GM12864 (cell line): Measurements from ENCODE around the gene USP47.

Experiments
- DNase-seq: peaks from one replicate; pipeline ENCODE4 v3.0.0-alpha.2; 2011; ENCODE audit warnings: low read depth
- H3K4me3 ChIP-seq: 2 replicates; pipeline ENCODE4 v1.5.1; 2011; ENCODE audit warnings: mild to moderate bottlenecking, low read depth, low read length, control low read depth
- TF ChIP-seq, protein P1 (sequence below): IDR thresholded peaks from 2 replicates; pipeline ENCODE4 v1.5.1; 2011; ENCODE audit warnings: low read depth, mild to moderate bottlenecking, moderate library complexity, low read length, control low read depth, inconsistent platforms; ENCODE audit errors: missing control alignments

Gene USP47

DNA sequence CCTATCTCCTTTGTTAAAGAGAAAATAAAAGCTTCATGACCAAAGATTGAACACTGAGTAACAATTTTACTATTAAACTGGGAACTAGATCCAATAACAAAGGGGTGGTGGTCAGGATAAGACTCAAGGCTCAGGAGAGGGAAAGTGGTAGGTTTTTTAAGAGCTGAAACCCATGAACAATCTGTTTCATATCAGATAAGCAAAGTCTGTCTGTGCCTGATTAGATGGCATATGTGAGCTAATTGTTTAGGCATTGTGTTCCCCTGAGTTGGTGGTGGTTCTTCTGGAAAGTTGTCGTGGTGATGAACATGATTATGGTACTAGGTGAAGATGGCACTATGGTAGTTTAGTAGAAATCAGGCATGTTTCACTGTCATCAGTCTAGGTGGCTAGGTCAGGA lies 24.4 kb downstream of the USP47 start:
- no peak for DNase-seq
- TF ChIP-seq, protein P1, sequence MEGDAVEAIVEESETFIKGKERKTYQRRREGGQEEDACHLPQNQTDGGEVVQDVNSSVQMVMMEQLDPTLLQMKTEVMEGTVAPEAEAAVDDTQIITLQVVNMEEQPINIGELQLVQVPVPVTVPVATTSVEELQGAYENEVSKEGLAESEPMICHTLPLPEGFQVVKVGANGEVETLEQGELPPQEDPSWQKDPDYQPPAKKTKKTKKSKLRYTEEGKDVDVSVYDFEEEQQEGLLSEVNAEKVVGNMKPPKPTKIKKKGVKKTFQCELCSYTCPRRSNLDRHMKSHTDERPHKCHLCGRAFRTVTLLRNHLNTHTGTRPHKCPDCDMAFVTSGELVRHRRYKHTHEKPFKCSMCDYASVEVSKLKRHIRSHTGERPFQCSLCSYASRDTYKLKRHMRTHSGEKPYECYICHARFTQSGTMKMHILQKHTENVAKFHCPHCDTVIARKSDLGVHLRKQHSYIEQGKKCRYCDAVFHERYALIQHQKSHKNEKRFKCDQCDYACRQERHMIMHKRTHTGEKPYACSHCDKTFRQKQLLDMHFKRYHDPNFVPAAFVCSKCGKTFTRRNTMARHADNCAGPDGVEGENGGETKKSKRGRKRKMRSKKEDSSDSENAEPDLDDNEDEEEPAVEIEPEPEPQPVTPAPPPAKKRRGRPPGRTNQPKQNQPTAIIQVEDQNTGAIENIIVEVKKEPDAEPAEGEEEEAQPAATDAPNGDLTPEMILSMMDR, result no peak
- H3K4me3 ChIP-seq, result no peak overlapping the region

DNA sequence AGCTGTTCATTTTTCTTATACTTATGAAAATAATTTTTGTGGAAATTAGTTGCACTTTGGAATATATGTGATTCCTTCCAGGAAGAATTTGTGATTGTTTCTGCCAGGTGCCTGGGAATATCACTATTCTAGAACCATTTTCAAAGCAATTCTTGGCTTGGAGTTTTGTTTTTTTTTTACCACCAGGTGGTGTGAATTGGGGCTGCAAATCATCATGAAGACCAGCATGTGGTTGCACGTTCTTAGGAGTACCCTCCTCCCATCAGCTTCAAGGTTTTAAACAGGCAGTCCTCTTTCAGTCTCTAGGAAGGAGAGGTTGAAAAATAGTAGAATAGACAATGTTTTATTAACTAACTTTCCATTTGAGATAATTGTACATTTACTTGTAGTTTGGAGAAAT lies 25.9 kb downstream of the USP47 start:
- H3K4me3 ChIP-seq, result no peak overlapping the region
- DNase-seq, result no peak
- TF ChIP-seq, protein P1, result no peak

DNA sequence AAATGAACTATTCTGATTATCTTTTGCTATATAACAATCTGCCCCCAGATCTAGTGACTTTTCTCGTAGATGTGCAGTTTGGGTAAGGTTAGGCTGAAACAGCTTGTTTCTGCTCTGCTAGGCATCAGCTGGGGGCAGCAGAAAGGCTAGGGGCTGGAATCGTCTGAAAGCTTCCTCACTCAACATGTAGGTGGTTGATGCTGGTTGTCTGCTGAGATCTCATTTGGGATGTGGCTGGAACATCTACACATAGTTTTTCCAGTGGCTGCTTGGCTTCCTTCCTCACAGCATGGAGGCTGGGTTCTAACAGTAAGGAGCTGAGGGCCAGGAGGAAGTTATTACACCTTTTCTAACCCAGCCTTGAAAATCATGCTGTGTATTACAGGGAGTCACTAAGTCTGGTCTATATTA lies 30.2 kb downstream of the USP47 start:
- DNase-seq, result no peak
- TF ChIP-seq, protein P1, result no peak
- no peak overlapping the region for H3K4me3 ChIP-seq

DNA sequence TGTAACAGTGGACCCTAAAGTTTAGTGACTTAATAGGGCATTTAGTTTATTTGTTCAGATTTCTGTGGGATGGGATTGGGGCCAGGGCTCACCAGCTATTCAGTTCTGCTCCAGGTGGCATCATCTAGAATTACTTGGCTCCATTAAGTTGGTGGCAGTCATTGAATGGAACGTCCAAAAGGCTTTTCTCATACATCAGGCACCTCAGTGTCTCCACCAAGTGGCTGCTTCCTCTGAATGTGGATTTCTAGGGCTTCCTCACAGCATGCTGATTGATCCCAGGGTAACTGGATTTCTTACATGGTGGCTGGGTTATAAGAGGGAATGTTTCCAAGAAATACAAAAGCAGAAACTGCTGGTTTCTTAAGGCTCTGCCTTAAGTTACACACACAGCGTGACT lies 34.7 kb downstream of the USP47 start:
- no peak for DNase-seq
- no peak overlapping the region for H3K4me3 ChIP-seq
- TF ChIP-seq, protein P1, result peak; percentile 34

DNA sequence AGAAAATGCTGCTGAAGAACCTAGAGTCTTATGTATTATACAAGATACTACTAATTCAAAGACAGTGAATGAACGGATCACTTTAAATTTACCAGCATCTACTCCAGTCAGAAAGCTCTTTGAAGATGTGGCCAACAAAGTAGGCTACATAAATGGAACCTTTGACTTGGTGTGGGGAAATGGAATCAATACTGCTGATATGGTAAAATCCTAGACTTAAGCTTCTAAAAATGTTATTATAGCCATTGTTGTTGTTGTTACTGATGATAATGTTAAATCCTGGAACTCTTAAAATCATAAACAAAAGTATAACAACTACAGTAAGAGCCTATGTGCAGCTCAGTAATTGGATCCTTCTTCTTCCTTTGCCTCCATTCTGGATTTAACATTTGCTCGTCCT lies 38.4 kb downstream of the USP47 start:
- DNase-seq, result no peak
- no peak overlapping the region for H3K4me3 ChIP-seq
- TF ChIP-seq, protein P1, result no peak

DNA sequence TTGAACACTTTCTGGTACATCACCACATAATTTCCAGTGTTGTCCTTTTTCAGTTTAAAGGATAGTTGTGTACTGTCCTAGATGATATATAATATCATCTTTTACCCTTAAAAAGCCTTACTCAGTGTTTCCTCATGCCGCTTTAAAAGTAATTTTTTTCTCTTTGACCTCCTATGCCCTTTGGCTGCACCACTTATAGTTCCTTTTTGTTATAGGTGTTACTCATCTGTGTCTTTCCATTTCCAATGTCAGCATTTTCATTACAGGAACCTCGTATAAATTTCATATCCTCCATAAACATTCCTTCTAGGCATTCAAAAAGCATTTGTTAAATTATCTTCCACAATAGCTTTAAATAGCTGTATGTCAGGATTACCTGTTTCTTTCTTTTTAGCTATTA lies 40.8 kb downstream of the USP47 start:
- TF ChIP-seq, protein P1, result no peak
- no peak overlapping the region for H3K4me3 ChIP-seq
- DNase-seq, result no peak

DNA sequence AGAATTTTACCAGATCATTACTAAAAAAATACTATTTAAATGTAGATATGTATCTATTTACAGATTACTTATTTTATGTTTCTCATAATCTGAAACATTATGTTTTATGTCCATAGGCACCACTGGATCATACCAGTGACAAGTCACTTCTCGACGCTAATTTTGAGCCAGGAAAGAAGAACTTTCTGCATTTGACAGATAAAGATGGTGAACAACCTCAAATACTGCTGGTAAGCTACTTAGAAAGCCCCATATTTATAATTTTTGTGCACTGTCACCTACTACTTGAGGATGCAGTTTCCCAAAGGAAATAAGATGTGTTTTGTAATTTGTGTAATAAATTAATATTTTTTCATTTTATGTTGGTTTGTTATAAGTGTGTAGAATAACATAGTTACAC lies 42.6 kb downstream of the USP47 start:
- no peak overlapping the region for H3K4me3 ChIP-seq
- TF ChIP-seq, protein P1, result no peak
- no peak for DNase-seq
